PC-3 (cell line): Measurements from ENCODE around the gene ACSM6.

Experiments used
- EZH2 ChIP-seq: fragments of 300-600 bp; sonication (generic); IDR thresholded peaks from one replicate; pipeline ENCODE4 v1.6.1; 2017; ENCODE audit warnings: antibody characterized with exemption, mild to moderate bottlenecking, low read length; ENCODE audit not compliant: unreplicated experiment
- TF ChIP-seq, protein P1 (sequence below): fragments of 300-600 bp; sonication (generic); conservative IDR thresholded peaks from 2 replicates; pipeline ENCODE4 v1.5.1; 2017; ENCODE audit warnings: antibody characterized with exemption, low read depth, mild to moderate bottlenecking, low read length

GRCh38 chr10:95266674-95267095 lies 72.6 kb downstream of the ACSM6 start:
- TF ChIP-seq, protein P1, sequence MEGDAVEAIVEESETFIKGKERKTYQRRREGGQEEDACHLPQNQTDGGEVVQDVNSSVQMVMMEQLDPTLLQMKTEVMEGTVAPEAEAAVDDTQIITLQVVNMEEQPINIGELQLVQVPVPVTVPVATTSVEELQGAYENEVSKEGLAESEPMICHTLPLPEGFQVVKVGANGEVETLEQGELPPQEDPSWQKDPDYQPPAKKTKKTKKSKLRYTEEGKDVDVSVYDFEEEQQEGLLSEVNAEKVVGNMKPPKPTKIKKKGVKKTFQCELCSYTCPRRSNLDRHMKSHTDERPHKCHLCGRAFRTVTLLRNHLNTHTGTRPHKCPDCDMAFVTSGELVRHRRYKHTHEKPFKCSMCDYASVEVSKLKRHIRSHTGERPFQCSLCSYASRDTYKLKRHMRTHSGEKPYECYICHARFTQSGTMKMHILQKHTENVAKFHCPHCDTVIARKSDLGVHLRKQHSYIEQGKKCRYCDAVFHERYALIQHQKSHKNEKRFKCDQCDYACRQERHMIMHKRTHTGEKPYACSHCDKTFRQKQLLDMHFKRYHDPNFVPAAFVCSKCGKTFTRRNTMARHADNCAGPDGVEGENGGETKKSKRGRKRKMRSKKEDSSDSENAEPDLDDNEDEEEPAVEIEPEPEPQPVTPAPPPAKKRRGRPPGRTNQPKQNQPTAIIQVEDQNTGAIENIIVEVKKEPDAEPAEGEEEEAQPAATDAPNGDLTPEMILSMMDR, result no peak
- TF ChIP-seq EZH2, result no peak
